ENCODE results near the gene TRIM10.
A peak's percentile ranks its signal among the peaks of the same experiment; 100 is the strongest.
"Not testable (repeated sequence)": the region's sequence is repeated elsewhere in the genome, so short reads cannot be mapped to it uniquely, and the experiment has no call there.

TRIM10 gene

GRCh38 chr6:30127238-30128093 lies 33.5 kb downstream of the TRIM10 start:
- DNase-seq: no peak

DNA sequence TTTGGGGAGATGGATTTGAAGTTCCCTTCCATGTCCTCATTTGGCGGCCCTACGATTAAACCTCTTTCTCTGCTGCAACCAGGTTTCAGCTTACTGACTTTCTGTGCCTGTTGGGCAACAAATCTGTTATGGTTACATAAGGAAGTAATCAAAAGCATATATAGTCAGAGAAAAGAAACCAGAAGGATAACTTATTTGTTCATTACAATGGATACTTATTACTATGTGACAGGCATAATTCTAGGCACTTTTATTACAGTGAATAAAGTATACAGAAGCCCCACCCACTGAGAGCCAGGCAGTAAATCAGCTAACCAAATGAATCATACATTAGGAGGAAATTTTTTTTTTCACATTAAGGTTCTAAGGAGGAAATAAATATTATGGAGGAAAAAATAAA lies 38.5 kb downstream of the TRIM10 start:
- DNase-seq: no peak

DNA sequence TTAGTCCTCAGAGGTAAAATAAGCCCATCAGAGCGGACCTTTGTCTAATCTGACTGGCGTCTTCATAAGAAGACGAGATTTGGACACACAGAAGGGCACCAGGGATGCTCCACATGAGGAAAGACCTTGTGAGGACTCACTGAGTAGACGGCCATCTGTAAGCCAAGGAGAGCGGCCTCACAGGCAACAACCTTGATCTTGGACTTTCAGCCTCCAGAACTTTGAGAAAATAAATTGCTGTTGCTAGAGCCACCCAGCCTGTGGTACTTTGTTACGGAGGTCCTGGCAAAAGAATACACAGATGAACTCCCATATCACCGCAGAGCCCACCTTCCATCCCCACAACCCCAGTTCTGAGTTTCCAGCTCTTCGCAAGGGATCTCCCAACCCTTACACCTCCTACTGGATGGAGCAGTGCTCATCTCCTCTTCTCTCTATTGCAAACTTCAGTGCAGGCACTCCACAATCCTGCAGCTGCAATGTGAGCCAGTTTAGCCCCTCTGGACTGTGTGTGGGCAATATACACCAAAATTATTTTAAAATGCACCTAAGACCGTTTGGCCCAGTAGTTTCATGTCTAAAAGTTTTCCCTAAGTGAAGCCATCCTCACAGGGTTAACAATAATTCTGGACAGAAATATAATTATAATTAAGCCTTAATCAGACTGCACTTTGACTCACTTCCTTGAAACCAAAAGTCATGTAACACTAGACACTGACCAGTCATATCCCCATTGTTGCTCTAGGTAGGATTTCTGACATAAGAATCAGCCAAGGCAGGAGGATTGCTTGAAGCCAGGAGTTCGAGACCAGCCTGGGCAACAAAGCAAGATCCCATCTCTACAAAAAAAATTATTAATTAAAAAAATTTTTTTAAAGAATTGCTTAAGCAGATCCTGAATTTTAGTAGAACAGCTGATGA lies 39.3 kb downstream of the TRIM10 start:
- no peak for DNase-seq

GRCh38 chr6:30118691-30119090 lies 42.3 kb downstream of the TRIM10 start:
- not testable (repeated sequence) for DNase-seq

DNA sequence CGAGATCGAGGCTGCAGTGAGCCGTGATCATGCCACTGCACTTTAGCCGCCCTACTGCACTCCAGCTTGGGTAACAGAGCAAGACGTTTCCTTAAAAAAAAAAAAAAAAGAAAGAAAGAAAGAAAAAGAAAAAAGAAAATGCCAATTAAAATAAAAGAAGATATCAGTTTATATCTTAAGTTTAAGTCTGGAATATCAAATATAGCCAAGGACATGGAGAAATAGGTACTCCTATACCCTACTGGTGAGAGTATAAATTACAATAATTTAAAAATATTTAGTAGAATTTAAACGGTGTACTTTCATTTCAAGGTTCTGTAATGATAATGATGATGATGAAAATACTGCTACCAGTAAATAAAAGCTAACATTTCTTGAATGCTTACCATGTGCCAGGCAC lies 44.3 kb downstream of the TRIM10 start:
- no peak for DNase-seq

GRCh38 chr6:30113841-30114240 lies 47.2 kb downstream of the TRIM10 start:
- DNase-seq: no peak

- DNase-seq: no peak
These were observed 47.8 kb downstream of the TRIM10 start, which contains the start of gene TRIM31 for GRCh38 chr6:30113003-30113759. TRIM31 (minus strand) TSS chr6:30113090; CDS start chr6:30112805, 285 bp downstream.

GRCh38 chr6:30112402-30112994 lies 48.5 kb downstream of the TRIM10 start:
- no peak for DNase-seq

DNA sequence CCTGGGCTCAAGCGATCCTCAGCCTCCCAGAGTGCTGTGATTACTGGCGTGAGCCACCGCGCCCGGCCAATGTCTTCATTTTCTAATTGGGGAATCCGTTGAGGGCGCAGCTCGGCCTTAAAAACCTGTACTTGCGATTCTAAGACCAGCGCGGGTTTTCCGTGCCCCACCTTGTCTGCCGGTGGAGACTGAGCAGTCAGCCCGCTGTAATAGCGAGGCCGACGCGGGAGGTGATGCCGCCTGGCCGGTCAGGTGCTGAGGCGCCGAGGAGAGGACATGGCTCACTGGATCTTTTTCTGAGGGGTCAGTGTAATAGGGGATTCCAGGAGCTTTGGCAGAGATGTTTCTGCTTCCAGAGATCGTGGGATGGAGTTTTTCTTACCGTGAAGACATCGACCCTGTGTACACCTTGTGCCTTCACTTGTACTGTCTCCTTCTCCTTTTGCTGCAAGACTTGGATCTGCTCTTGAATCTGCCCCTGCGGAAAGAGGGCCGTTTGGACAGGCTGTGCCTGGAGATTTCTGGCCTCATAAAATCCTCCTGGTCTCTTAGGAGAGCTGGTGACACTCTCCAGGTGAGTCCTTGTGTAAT lies 49.6 kb downstream of the TRIM10 start:
- no peak for DNase-seq

DNA sequence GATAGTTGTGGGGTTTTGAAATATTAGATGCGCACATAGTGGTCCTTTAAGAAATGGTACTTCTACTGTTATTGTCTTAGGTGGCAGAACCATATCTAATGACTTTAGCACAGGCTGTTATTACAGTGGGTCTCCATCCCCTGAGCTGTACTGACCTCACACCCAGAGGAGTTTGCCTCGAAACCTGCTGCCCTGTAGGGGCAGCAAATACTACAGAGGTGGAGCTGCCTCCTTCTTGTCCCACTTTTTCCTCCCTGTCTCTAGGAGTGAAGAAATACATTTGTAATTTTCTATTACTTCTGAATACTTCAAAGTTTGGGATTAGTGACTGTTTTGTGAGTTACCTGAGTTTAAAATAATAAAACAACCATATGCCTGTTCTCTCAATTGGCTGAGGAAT lies 56.4 kb downstream of the TRIM10 start:
- DNase-seq: no peak

DNA sequence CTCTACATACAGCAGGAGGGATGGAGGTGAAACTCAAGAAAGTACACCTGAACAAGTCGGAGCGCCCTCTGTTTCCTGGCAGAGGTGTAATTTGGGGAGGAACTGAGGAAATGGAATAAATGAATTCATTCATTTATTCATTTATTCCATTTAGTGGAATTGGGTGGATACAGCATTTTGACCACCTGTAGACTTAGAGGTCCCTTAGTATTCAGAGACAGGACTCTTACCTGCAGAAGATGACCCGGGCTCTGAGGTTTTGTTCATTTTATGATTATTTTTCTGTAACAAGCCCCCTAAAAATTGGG lies 57.2 kb downstream of the TRIM10 start:
- DNase-seq: no peak

- DNase-seq: peak; percentile 55 to 85
These were observed 57.8 kb downstream of the TRIM10 start for GRCh38 chr6:30102970-30103871.

DNA sequence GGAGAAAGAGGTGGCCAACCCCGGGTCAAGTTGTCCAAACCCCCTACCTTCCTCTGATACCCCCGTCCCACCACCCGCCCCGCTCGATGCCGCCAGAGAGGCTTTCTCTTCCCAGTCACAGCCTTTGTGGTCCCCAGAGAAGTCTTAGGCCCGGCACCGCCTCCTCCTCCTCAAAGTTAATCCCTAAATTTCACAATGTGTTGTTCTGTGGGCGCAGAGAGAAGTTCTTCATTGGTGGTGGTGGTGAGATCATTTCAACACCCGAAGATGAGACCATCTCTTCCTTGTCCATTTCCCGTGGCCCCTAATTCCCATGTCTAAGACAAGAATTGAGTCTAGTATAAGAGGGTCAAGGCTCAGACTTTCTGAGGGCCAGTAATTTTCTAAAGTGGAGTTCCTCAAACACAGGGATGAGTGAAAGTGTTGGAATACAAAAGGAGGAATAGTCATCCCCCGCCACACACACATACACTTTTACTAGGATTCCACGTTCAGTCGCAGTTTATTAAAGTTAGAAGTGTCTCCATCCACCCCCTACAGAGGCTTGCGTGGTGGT lies 58.5 kb downstream of the TRIM10 start:
- peak in 1 of 2 donors; percentile 55 for DNase-seq
